ENCODE measurements around the gene TGFA. TPM values are rescaled to one million over a fixed set of nuclear protein-coding genes. Genes with fewer than 3 reads are reported as not detected.

TGFA gene
- total and polyA plus RNA-seq, 7 donors: 0.33 to 12.7 (median 3.1) TPM; not detected in 1

GRCh38 chr2:70548233-70548632 lies 5.4 kb downstream of the TGFA start:
- 88 to 92% methylated on average over 6 of the region's 6 CpGs for WGBS, 2 donors
- intact Hi-C loops (cut with DNase I): no loop called here
- DNase-seq: no peak
- H3K9me3 ChIP-seq: no peaks in the 10 kb centered on the region
- no peaks in the 10 kb centered on the region for H3K36me3 ChIP-seq
- H3K27ac ChIP-seq: no peak overlapping the region
- no peak overlapping the region for H3K4me3 ChIP-seq
- H3K4me1 ChIP-seq: peaks cover 0 to 6% (median 5%) of the 10 kb centered on the region in 4 donors
- peaks cover 3 to 15% (median 4%) of the 10 kb centered on the region in 3 donors for H3K27me3 ChIP-seq
- no peak for TF ChIP-seq EP300 (IDR thresholded peaks at IDR 0.05)
- TF ChIP-seq POLR2AphosphoS5 (IDR thresholded peaks at IDR 0.05): no peak
- TF ChIP-seq, protein P1, sequence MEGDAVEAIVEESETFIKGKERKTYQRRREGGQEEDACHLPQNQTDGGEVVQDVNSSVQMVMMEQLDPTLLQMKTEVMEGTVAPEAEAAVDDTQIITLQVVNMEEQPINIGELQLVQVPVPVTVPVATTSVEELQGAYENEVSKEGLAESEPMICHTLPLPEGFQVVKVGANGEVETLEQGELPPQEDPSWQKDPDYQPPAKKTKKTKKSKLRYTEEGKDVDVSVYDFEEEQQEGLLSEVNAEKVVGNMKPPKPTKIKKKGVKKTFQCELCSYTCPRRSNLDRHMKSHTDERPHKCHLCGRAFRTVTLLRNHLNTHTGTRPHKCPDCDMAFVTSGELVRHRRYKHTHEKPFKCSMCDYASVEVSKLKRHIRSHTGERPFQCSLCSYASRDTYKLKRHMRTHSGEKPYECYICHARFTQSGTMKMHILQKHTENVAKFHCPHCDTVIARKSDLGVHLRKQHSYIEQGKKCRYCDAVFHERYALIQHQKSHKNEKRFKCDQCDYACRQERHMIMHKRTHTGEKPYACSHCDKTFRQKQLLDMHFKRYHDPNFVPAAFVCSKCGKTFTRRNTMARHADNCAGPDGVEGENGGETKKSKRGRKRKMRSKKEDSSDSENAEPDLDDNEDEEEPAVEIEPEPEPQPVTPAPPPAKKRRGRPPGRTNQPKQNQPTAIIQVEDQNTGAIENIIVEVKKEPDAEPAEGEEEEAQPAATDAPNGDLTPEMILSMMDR (IDR thresholded peaks at IDR 0.05): no peak
- TF ChIP-seq POLR2A (IDR thresholded peaks at IDR 0.05): no peak

DNA sequence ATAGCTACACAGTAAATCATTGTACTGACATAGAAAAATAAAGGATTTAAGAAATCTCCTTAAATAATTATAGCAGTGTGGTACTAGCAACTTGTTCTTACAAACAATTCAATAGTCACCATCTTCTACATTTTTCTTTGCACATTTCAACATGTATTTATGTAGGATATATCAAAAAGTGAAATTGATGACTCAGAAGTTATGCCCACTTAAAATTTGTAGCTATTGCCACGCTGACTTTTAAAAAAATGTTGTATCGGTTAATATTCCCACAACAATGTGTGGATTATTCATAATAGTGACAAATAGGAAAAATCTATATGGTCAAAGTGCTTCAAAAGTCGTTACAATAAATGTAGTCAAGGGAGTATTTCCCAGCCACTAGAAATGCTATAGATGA lies 6.7 kb downstream of the TGFA start:
- H3K36me3 ChIP-seq: no peaks in the 10 kb centered on the region
- WGBS, 2 donors: 59 to 73% methylated on average over 3 of the region's 3 CpGs
- TF ChIP-seq POLR2AphosphoS5 (IDR thresholded peaks at IDR 0.05) (no peak), EP300 (IDR thresholded peaks at IDR 0.05) (no peak), POLR2A (IDR thresholded peaks at IDR 0.05) (no peak)
- TF ChIP-seq, protein P1 (IDR thresholded peaks at IDR 0.05): no peak

GRCh38 chr2:70546376-70546775 lies 7.2 kb downstream of the TGFA start:
- Histone ChIP-seq H3K27me3 (no peaks in the 10 kb centered on the region), H3K4me1 (peaks cover 0 to 7% (median 5%) of the 10 kb centered on the region in 4 donors), H3K36me3 (no peaks in the 10 kb centered on the region), H3K4me3 (no peak overlapping the region), H3K27ac (no peak overlapping the region), H3K9me3 (no peaks in the 10 kb centered on the region)
- TF ChIP-seq POLR2A (IDR thresholded peaks at IDR 0.05) (no peak), EP300 (IDR thresholded peaks at IDR 0.05) (no peak), POLR2AphosphoS5 (IDR thresholded peaks at IDR 0.05) (no peak)
- TF ChIP-seq, protein P1 (IDR thresholded peaks at IDR 0.05): no peak
- DNase-seq: no peak
- intact Hi-C loops (cut with DNase I): no loop called here
- 77 to 88% methylated on average over 2 of the region's 2 CpGs for WGBS, 2 donors

More for the DNA sequence above, 6.7 kb downstream of the TGFA start:
- Histone ChIP-seq H3K4me1 (peaks cover 0 to 2% (median under 1%) of the 10 kb centered on the region in 4 donors), H3K4me3 (no peak overlapping the region), H3K9me3 (no peaks in the 10 kb centered on the region), H3K27ac (no peak overlapping the region), H3K27me3 (peaks cover 0 to 3% (median 0%) of the 10 kb centered on the region in 3 donors)
- intact Hi-C loops (cut with DNase I): no loop called here
- no peak for DNase-seq

- Histone ChIP-seq H3K9me3 (peaks cover 0 to 3% (median 1%) of the 10 kb centered on the region in 4 donors), H3K36me3 (no peaks in the 10 kb centered on the region), H3K27me3 (no peaks in the 10 kb centered on the region), H3K27ac (no peak overlapping the region), H3K4me1 (peaks cover 0 to 10% (median 6%) of the 10 kb centered on the region in 4 donors), H3K4me3 (no peak overlapping the region)
- 75 to 80% methylated on average over 8 of the region's 8 CpGs for WGBS, 2 donors
- TF ChIP-seq POLR2A (IDR thresholded peaks at IDR 0.05) (no peak), EP300 (IDR thresholded peaks at IDR 0.05) (no peak), POLR2AphosphoS5 (IDR thresholded peaks at IDR 0.05) (no peak)
- TF ChIP-seq, protein P1 (IDR thresholded peaks at IDR 0.05): no peak
- DNase-seq: no peak
- intact Hi-C loops (cut with DNase I): no loop called here
Observed at GRCh38 chr2:70541481-70542020, 12.1 kb downstream of the TGFA start.

DNA sequence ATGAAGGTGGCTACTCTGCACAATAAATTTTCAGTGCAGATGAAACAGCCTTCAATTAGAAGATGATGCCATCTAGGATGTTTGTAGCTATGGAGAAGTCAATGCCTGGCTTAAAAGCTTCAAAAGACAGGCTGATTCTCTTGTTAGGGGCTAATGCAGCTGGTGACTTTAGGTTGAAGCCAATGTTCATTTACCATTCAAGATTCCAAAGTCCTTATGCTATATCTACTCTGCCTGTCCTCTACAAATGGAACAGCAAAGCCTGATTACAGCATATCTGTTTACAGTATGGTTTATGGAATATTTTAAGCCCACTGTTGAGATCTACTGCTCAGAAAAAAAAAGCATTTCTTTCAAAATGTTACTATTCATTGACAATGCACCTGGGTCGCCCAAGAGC lies 15.8 kb downstream of the TGFA start:
- Histone ChIP-seq H3K27me3 (no peaks in the 10 kb centered on the region), H3K9me3 (peaks cover 0 to 3% (median 1%) of the 10 kb centered on the region in 4 donors), H3K36me3 (no peaks in the 10 kb centered on the region), H3K4me1 (peaks cover 0 to 10% (median 6%) of the 10 kb centered on the region in 4 donors), H3K27ac (no peak overlapping the region), H3K4me3 (no peak overlapping the region)
- WGBS, 2 donors: 89 to 90% methylated on average over 1 of the region's 1 CpG
- no peak for TF ChIP-seq EP300 (IDR thresholded peaks at IDR 0.05)
- no peak for TF ChIP-seq POLR2AphosphoS5 (IDR thresholded peaks at IDR 0.05)
- TF ChIP-seq POLR2A (IDR thresholded peaks at IDR 0.05): no peak
- TF ChIP-seq, protein P1 (IDR thresholded peaks at IDR 0.05): no peak
- DNase-seq: no peak
- intact Hi-C loops (cut with DNase I): no loop called here
